Erythroblast (primary cell): ENCODE measurements around the gene LRRC8A.

Source experiments
- GATA1 ChIP-seq: IDR thresholded peaks from 2 replicates; pipeline ENCODE4 v1.6.1; 2011; ENCODE audit warnings: low read depth, mild to moderate bottlenecking, control low read depth, low read length, moderate library complexity
- POLR2A ChIP-seq: IDR thresholded peaks from 2 replicates; pipeline ENCODE4 v1.6.1; 2011; ENCODE audit warnings: mild to moderate bottlenecking, low read length

DNA sequence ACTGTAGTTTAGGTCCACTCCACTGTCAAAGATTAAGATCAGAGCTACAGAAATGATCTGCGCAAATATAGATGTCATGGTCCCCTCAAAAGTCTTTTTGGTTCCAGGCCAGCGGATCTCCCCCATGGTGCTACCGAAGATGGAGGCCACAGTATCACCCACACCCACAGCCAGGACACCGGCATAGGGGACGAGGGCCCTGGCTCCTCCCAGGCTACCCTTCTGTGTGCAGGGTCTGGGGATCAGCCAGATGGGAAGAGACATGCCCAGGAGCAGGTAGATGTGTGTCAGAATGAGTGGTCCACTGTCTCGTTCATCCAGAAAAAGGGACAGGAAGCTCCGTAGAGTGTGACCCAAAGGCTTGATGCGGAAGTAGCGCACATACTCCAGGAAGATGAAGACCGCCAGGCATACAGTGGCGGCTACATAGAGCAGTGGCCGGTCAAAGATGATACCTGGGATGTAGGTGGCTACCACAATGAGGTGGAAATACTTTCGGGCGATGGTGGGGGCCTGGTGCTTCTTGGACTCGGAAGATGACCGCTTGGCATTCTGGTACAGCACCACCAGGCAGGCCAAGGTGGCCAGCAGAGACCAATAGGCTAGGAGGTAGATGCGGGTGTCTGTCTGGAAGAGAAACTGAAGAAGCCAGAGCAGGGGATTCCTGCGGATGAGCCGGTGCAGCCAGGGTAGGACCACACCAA is 64.0 kb downstream of the LRRC8A start:
- no peak for TF ChIP-seq POLR2A
- TF ChIP-seq GATA1, result no peak
